Hypothalamus (tissue), 51 donors: ENCODE data around the gene FAM89A.
"Not testable (repeated sequence)": the region's sequence is repeated elsewhere in the genome, so short reads cannot be mapped to it uniquely, and the experiment has no call there.

Experiments
- DNase-seq, 51 donors: peaks; one replicate each; lab custom pipeline; 2025; lab: John Stamatoyannopoulos, UW

The FAM89A gene

GRCh38 chr1:231037585-231038517 is 2.2 kb downstream of the FAM89A start:
- no peak for DNase-seq

GRCh38 chr1:231036416-231036815 is 3.6 kb downstream of the FAM89A start:
- DNase-seq, result peak in 1 of 51 donors; percentile 2

GRCh38 chr1:231035799-231036198 is 4.3 kb downstream of the FAM89A start:
- peak in 10 of 51 donors; percentile 6 to 44 (median 16) for DNase-seq

GRCh38 chr1:231032963-231033362 is 7.1 kb downstream of the FAM89A start:
- DNase-seq, result no peak

GRCh38 chr1:231029841-231030240 is 10.2 kb downstream of the FAM89A start:
- no peak for DNase-seq

GRCh38 chr1:231029247-231029646 is 10.8 kb downstream of the FAM89A start:
- DNase-seq, result not testable (repeated sequence)

- no peak for DNase-seq
Measured at GRCh38 chr1:231028682-231029081, 11.4 kb downstream of the FAM89A start.

- no peak for DNase-seq
Measured at GRCh38 chr1:231027971-231028370, 12.1 kb downstream of the FAM89A start.

GRCh38 chr1:231027136-231027925 is 12.7 kb downstream of the FAM89A start:
- DNase-seq, result no peak

GRCh38 chr1:231026576-231026975 is 13.5 kb downstream of the FAM89A start:
- no peak for DNase-seq

GRCh38 chr1:231023150-231023549 is 16.9 kb downstream of the FAM89A start:
- DNase-seq, result no peak

- DNase-seq, result not testable (repeated sequence)
Measured at GRCh38 chr1:231022543-231022942, 17.5 kb downstream of the FAM89A start.

- DNase-seq, result no peak
Measured at GRCh38 chr1:231021540-231022031, 18.5 kb downstream of the FAM89A start.

- no peak for DNase-seq
Measured at GRCh38 chr1:231020816-231021215, 19.2 kb downstream of the FAM89A start.

- no peak for DNase-seq
Measured at GRCh38 chr1:231020139-231020601, 19.9 kb downstream of the FAM89A start.

GRCh38 chr1:231019711-231020110 is 20.3 kb downstream of the FAM89A start:
- DNase-seq, result no peak

- DNase-seq, result no peak
Measured at GRCh38 chr1:231016966-231017365, 23.1 kb downstream of the FAM89A start.

- DNase-seq, result no peak
Measured at GRCh38 chr1:231016234-231016633, 23.8 kb downstream of the FAM89A start.

- DNase-seq, result no peak
Measured at GRCh38 chr1:231013391-231014015, 26.6 kb downstream of the FAM89A start.

GRCh38 chr1:231011963-231012362 is 28.1 kb downstream of the FAM89A start:
- no peak for DNase-seq

- DNase-seq, result no peak
Measured at GRCh38 chr1:231011360-231011759, 28.7 kb downstream of the FAM89A start.
